ENCODE results near the gene CHI3L1. TPM values are rescaled to one million over a fixed set of nuclear protein-coding genes. Genes with fewer than 3 reads are reported as not detected.

CHI3L1 gene
- total and polyA plus RNA-seq, 8 donors: 1.7 to 12.1 (median 7.9) TPM

DNA sequence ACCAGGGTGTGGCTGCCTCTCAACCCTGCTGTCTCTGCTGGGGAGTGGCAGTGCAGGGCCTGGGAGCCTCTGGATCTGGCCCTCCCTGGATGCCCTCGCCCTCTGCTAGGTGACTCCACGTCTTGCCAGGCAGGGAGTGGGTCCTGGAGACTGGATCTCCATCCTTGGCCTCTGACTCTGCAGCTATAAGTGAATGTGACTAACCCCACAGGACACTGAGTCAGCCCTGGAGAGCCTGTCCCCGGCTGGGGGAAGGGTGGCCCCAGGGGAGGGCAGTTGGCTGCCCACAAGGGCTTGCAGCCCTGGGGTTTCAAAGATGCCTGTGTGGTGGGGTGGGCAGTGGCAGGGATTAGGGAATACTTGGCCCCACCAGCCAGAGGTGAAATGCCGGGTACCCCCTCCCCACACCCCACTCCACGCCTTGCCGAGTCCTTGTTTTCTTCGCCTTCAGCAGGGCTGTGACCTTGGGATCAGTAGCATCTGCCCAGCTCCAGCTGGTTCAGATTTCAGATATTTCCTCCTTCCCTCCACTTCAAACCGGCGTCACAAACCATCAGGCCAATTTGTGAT, 8.9 kb downstream of the CHI3L1 start:
- Histone ChIP-seq H3K36me3 (no peaks in the 10 kb centered on the region), H3K4me1 (no peaks in the 10 kb centered on the region), H3K27ac (no peak overlapping the region), H3K4me3 (no peak overlapping the region), H3K27me3 (no peaks in the 10 kb centered on the region), H3K9me3 (no peaks in the 10 kb centered on the region)
- 45 to 46% methylated on average over 9 of the region's 9 CpGs for WGBS, 2 donors
- FAIRE-seq: no peak
- DNase-seq: peak in 1 of 6 donors; percentile 42
- no peak for ATAC-seq
- TF ChIP-seq, protein P1, sequence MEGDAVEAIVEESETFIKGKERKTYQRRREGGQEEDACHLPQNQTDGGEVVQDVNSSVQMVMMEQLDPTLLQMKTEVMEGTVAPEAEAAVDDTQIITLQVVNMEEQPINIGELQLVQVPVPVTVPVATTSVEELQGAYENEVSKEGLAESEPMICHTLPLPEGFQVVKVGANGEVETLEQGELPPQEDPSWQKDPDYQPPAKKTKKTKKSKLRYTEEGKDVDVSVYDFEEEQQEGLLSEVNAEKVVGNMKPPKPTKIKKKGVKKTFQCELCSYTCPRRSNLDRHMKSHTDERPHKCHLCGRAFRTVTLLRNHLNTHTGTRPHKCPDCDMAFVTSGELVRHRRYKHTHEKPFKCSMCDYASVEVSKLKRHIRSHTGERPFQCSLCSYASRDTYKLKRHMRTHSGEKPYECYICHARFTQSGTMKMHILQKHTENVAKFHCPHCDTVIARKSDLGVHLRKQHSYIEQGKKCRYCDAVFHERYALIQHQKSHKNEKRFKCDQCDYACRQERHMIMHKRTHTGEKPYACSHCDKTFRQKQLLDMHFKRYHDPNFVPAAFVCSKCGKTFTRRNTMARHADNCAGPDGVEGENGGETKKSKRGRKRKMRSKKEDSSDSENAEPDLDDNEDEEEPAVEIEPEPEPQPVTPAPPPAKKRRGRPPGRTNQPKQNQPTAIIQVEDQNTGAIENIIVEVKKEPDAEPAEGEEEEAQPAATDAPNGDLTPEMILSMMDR (IDR thresholded peaks at IDR 0.05): no peak
- intact Hi-C loops (cut with DNase I): no loop called here

GRCh38 chr1:203177036-203177405, 9.5 kb downstream of the CHI3L1 start:
- Histone ChIP-seq H3K27me3 (no peaks in the 10 kb centered on the region), H3K36me3 (no peaks in the 10 kb centered on the region), H3K27ac (no peak overlapping the region), H3K4me3 (no peak overlapping the region), H3K4me1 (no peaks in the 10 kb centered on the region), H3K9me3 (no peaks in the 10 kb centered on the region)
- no peak for FAIRE-seq
- TF ChIP-seq, protein P1 (IDR thresholded peaks at IDR 0.05): no peak
- intact Hi-C loops (cut with DNase I): no loop called here
- no peak for ATAC-seq
- DNase-seq: peak in 1 of 6 donors; percentile 6
- 85 to 87% methylated on average over 6 of the region's 6 CpGs for WGBS, 2 donors

DNA sequence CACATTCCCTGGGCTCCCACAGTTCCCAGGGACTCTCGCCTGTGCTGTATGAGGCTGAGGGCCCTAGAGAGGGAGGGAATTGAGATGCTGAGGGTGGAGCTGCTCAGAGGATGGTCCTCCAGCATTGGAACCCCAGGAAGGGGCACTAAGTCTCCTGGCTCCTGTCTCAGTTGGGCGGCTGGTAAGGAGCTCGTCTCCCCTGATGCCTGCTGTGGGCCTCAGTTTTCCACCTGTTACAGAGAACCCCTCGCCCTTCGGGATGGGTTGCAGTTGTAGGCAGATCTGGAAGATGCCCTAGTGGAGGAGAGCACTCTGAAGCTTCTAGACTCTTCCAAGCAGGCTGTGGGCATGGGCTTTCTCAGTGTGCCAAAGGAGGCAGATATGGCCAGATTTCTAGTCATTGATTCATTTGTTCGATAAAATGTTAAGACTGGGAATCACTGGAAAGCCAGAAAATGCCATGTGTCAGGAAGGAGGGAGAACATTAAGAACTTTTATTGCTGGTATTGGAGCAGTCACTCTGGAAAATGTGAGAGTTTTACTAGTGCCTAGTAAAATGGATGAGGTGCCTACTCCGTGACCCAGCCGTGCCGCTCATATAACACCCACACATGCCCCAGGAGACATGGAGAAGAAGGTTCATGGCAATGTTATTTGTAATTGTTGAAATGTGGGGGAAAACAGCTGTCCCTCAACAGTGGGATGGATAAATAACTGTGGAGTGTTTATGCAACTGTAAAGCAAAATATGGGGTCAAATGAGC, 10.1 kb downstream of the CHI3L1 start:
- TF ChIP-seq, protein P1 (IDR thresholded peaks at IDR 0.05): no peak
- H3K27ac ChIP-seq: no peak overlapping the region
- intact Hi-C loops (cut with DNase I): no loop called here
- FAIRE-seq: no peak
- ATAC-seq: no peak
- H3K4me1 ChIP-seq: no peaks in the 10 kb centered on the region
- peak in 1 of 6 donors; percentile 20 for DNase-seq
- no peaks in the 10 kb centered on the region for H3K27me3 ChIP-seq
- no peaks in the 10 kb centered on the region for H3K36me3 ChIP-seq
- no peaks in the 10 kb centered on the region for H3K9me3 ChIP-seq
- H3K4me3 ChIP-seq: no peak overlapping the region
- 83 to 87% methylated on average over 9 of the region's 9 CpGs for WGBS, 2 donors

GRCh38 chr1:203175827-203176241, 10.7 kb downstream of the CHI3L1 start:
- no peaks in the 10 kb centered on the region for H3K36me3 ChIP-seq
- ATAC-seq (peak in 2 of 4 donors; percentile 29 to 44), FAIRE-seq (no peak), DNase-seq (peak in 3 of 6 donors; percentile 24 to 61 (median 27))
- no peaks in the 10 kb centered on the region for H3K9me3 ChIP-seq
- no peak overlapping the region for H3K4me3 ChIP-seq
- H3K27ac ChIP-seq: no peak overlapping the region
- WGBS, 2 donors: 55 to 58% methylated on average over 9 of the region's 9 CpGs
- TF ChIP-seq, protein P1 (IDR thresholded peaks at IDR 0.05): no peak
- intact Hi-C loops (cut with DNase I): no loop called here
- no peaks in the 10 kb centered on the region for H3K27me3 ChIP-seq
- H3K4me1 ChIP-seq: no peaks in the 10 kb centered on the region

All from pancreas (tissue), 10 donors.